Measurements from ENCODE around the gene UST.
"Not testable (repeated sequence)": the region's sequence is repeated elsewhere in the genome, so short reads cannot be mapped to it uniquely, and the experiment has no call there.

The UST gene

GRCh38 chr6:148912252-148912651 lies 165.4 kb downstream of the UST start:
- H3K27me3 ChIP-seq, result no peaks in the 10 kb centered on the region
- TF ChIP-seq CTCF (IDR thresholded peaks at IDR 0.05; ENCODE audit: low read depth, low read length), result no peak
- no peak for DNase-seq

GRCh38 chr6:148915810-148916209 lies 169.0 kb downstream of the UST start:
- no peak for TF ChIP-seq CTCF (IDR thresholded peaks at IDR 0.05; ENCODE audit: low read depth, low read length)

More at GRCh38 chr6:148912252-148912651, 165.4 kb downstream of the UST start:
- Histone ChIP-seq H3K9me3 (no peaks in the 10 kb centered on the region), H3K4me1 (no peaks in the 10 kb centered on the region), H3K4me3 (ENCODE audit: low read depth, low read length) (no peak overlapping the region), H3K36me3 (no peaks in the 10 kb centered on the region)

GRCh38 chr6:148916485-148916884 lies 169.7 kb downstream of the UST start:
- not testable (repeated sequence) for H3K4me3 ChIP-seq (ENCODE audit: low read depth, low read length); H3K36me3 ChIP-seq; H3K27me3 ChIP-seq; DNase-seq; H3K4me1 ChIP-seq; H3K9me3 ChIP-seq

More at GRCh38 chr6:148915810-148916209, 169.0 kb downstream of the UST start:
- Histone ChIP-seq H3K36me3 (no peaks in the 10 kb centered on the region), H3K27me3 (no peaks in the 10 kb centered on the region), H3K9me3 (no peaks in the 10 kb centered on the region), H3K4me3 (ENCODE audit: low read depth, low read length) (no peak overlapping the region), H3K4me1 (no peaks in the 10 kb centered on the region)
- no peak for DNase-seq

- no peak for DNase-seq
- Histone ChIP-seq H3K4me3 (ENCODE audit: low read depth, low read length) (no peak overlapping the region), H3K4me1 (no peaks in the 10 kb centered on the region), H3K27me3 (no peaks in the 10 kb centered on the region), H3K36me3 (no peaks in the 10 kb centered on the region), H3K9me3 (no peaks in the 10 kb centered on the region)
- TF ChIP-seq CTCF (IDR thresholded peaks at IDR 0.05; ENCODE audit: low read depth, low read length), result no peak
Observed at GRCh38 chr6:148924226-148925012, 177.6 kb downstream of the UST start.

GRCh38 chr6:148925701-148926100 lies 178.9 kb downstream of the UST start:
- no peak for TF ChIP-seq CTCF (IDR thresholded peaks at IDR 0.05; ENCODE audit: low read depth, low read length)
- Histone ChIP-seq H3K4me3 (ENCODE audit: low read depth, low read length) (no peak overlapping the region), H3K36me3 (no peaks in the 10 kb centered on the region), H3K4me1 (no peaks in the 10 kb centered on the region), H3K27me3 (no peaks in the 10 kb centered on the region), H3K9me3 (no peaks in the 10 kb centered on the region)
- DNase-seq, result no peak

GRCh38 chr6:148926478-148926877 lies 179.6 kb downstream of the UST start:
- Histone ChIP-seq H3K4me3 (ENCODE audit: low read depth, low read length) (no peak overlapping the region), H3K27me3 (no peaks in the 10 kb centered on the region), H3K4me1 (no peaks in the 10 kb centered on the region), H3K36me3 (no peaks in the 10 kb centered on the region), H3K9me3 (no peaks in the 10 kb centered on the region)
- no peak for TF ChIP-seq CTCF (IDR thresholded peaks at IDR 0.05; ENCODE audit: low read depth, low read length)
- no peak for DNase-seq

Data from BE2C (cell line).